ENCODE results near the gene IFNA10. TPM values are rescaled to one million over a fixed set of nuclear protein-coding genes. Genes with fewer than 3 reads are reported as not detected.
"Not testable (repeated sequence)": the region's sequence is repeated elsewhere in the genome, so short reads cannot be mapped to it uniquely, and the experiment has no call there.

Gene IFNA10
- polyA plus RNA-seq, 1 donor (not counting 4 experiments of a cell fraction or from before 2014, with no cell fraction given): not detected

DNA sequence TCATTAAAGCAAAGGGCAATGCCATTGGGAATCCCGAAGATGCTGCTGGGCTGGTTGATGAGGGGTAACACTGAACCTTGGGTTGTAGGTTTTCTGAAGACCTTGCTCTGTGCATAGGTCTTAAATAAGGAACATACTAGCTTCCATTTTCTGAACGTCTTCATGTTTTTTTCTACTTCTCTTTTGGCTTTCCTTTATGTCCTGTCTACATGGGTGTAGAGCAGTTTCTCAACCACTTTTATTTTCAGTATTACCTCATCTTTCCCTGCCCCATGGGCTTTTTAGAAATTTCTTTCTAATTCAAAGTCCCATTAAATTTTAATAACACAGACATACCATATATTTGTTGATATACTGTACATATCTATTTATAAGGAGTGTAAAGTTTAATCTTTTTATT, 33.0 kb upstream of the IFNA10 start, which contains the start of gene IFNA14:
IFNA14 (minus strand) TSS at position 95 of the 400 bp plus-strand sequence; CDS start at position 25, 70 bp downstream.
- Histone ChIP-seq H4K20me1 (ENCODE audit: control insufficient read depth, extremely low read depth, insufficient read depth, low read length) (no peaks in the 10 kb centered on the region), H3K4me1 (ENCODE audit: control insufficient read depth, extremely low read depth, insufficient read depth, low read length) (no peaks in the 10 kb centered on the region), H3K9ac (ENCODE audit: control insufficient read depth, extremely low read depth, insufficient read depth, low read length) (no peak within 1 kb of the TSS), H3K9me1 (ENCODE audit: control insufficient read depth, extremely low read depth, insufficient read depth, low read length) (no peaks in the 10 kb centered on the region), H3K9me3 (ENCODE audit: control insufficient read depth, low read depth, low read length) (no peaks in the 10 kb centered on the region), H3K27ac (ENCODE audit: control insufficient read depth, insufficient read depth, low read length) (no peak within 1 kb of the TSS), H2AFZ (ENCODE audit: control insufficient read depth, low read length) (no peak within 1 kb of the TSS), H3K4me3 (ENCODE audit: control insufficient read depth in 2 of 3, extremely low read depth in 1 of 3, insufficient read depth in 2 of 3, low read depth in 1 of 3, low read length in 3 of 3) (no peak within 1 kb of the TSS), H3K27me3 (ENCODE audit: control insufficient read depth, extremely low read depth, insufficient read depth, low read length) (peaks cover 12% of the 10 kb centered on the region), H3K4me2 (ENCODE audit: control insufficient read depth, extremely low read depth, insufficient read depth, low read depth, low read length) (no peak within 1 kb of the TSS), H3K36me3 (ENCODE audit: control insufficient read depth in 2 of 2, extremely low read depth in 1 of 2, insufficient read depth in 2 of 2, low read length in 2 of 2) (no peaks in the 10 kb centered on the region), H3K79me2 (ENCODE audit: control insufficient read depth, insufficient read depth, low read length) (no peaks in the 10 kb centered on the region)
- dilution Hi-C loops (cut with MboI; ENCODE audit: extremely low pct_ligation_motif_present, low sequenced_read_pairs): no loop called here
- FAIRE-seq (no peak), DNase-seq (ENCODE audit: low read depth, low spot score) (no peak)
- TF ChIP-seq EZH2 (IDR thresholded peaks at IDR 0.05; ENCODE audit: low read length): no peak
- TF ChIP-seq, protein P1, sequence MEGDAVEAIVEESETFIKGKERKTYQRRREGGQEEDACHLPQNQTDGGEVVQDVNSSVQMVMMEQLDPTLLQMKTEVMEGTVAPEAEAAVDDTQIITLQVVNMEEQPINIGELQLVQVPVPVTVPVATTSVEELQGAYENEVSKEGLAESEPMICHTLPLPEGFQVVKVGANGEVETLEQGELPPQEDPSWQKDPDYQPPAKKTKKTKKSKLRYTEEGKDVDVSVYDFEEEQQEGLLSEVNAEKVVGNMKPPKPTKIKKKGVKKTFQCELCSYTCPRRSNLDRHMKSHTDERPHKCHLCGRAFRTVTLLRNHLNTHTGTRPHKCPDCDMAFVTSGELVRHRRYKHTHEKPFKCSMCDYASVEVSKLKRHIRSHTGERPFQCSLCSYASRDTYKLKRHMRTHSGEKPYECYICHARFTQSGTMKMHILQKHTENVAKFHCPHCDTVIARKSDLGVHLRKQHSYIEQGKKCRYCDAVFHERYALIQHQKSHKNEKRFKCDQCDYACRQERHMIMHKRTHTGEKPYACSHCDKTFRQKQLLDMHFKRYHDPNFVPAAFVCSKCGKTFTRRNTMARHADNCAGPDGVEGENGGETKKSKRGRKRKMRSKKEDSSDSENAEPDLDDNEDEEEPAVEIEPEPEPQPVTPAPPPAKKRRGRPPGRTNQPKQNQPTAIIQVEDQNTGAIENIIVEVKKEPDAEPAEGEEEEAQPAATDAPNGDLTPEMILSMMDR (optimal IDR thresholded peaks at IDR 0.05 in 1 of 3, IDR thresholded peaks at IDR 0.05 in 1 of 3, conservative IDR thresholded peaks at IDR 0.05 in 1 of 3; ENCODE audit: extremely low read depth in 1 of 3, insufficient read depth in 2 of 3, low read length in 3 of 3): no peak

DNA sequence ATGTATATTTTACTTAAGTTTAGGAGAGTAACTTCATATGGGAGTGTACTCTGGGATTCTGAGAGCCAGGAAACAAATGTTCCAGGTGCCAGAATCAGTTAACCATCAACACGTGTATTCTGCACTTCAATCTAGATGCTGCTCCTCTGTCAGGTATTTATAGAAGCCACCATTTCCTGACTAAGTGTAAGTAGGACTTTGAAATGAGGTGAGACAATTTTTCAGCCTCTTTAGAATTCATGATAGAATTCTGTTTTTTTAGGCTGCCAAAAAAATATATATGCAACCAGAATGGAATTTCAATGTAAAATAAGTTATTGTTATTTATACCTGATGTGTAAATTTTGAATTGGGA, 29.4 kb upstream of the IFNA10 start:
- peaks cover 14% of the 10 kb centered on the region for H3K27me3 ChIP-seq (ENCODE audit: control insufficient read depth, extremely low read depth, insufficient read depth, low read length)
- FAIRE-seq; H3K4me1 ChIP-seq (ENCODE audit: control insufficient read depth, extremely low read depth, insufficient read depth, low read length); H3K9me1 ChIP-seq (ENCODE audit: control insufficient read depth, extremely low read depth, insufficient read depth, low read length); H3K79me2 ChIP-seq (ENCODE audit: control insufficient read depth, insufficient read depth, low read length); DNase-seq (ENCODE audit: low read depth, low spot score); H3K27ac ChIP-seq (ENCODE audit: control insufficient read depth, insufficient read depth, low read length); dilution Hi-C loops (cut with MboI; ENCODE audit: extremely low pct_ligation_motif_present, low sequenced_read_pairs); H3K4me2 ChIP-seq (ENCODE audit: control insufficient read depth, extremely low read depth, insufficient read depth, low read depth, low read length); H3K36me3 ChIP-seq (ENCODE audit: control insufficient read depth in 2 of 2, extremely low read depth in 1 of 2, insufficient read depth in 2 of 2, low read length in 2 of 2); H3K9ac ChIP-seq (ENCODE audit: control insufficient read depth, extremely low read depth, insufficient read depth, low read length); H4K20me1 ChIP-seq (ENCODE audit: control insufficient read depth, extremely low read depth, insufficient read depth, low read length); H3K9me3 ChIP-seq (ENCODE audit: control insufficient read depth, low read depth, low read length); H3K4me3 ChIP-seq (ENCODE audit: control insufficient read depth in 2 of 3, extremely low read depth in 1 of 3, insufficient read depth in 2 of 3, low read depth in 1 of 3, low read length in 3 of 3); H2AFZ ChIP-seq (ENCODE audit: control insufficient read depth, low read length): not testable (repeated sequence)

Data from keratinocyte (primary cell).